K562 (cell line): ENCODE data around the gene DMD. TPM values are rescaled to one million over a fixed set of nuclear protein-coding genes. Genes with fewer than 3 reads are reported as not detected.

ENCODE experiments used
- ATAC-seq: fragments of 200-7000 bp; cut with Tn5 transposase; 3 replicates; pipeline ENCODE4 v1.9.1; 2020; ENCODE audit warnings: moderate library complexity
- BruUV-seq: library from RNA; stranded (reverse); fragments of 400-500 nt; replicated peaks from 2 replicates; lab custom pipeline; 2021; lab: Mats Ljungman, UMichigan
- CTCF ChIA-PET: fragments of 300-600 bp; formaldehyde crosslinking; extraction: SDS; loops from one replicate; lab custom pipeline; 2021; ENCODE audit warnings: low intra/inter-chr PET ratio; lab: Yijun Ruan, JAX
- POLR2A ChIA-PET: fragments of 300-600, 350-650 bp; sonication (Branson Sonifier 250); formaldehyde crosslinking; extraction: SDS; loops from one replicate; lab custom pipeline; 2021; ENCODE audit warnings: antibody characterized with exemption, inconsistent platforms; lab: Yijun Ruan, JAX
- DNase-seq, 4 experiments: peaks; one replicate each; pipeline versions ENCODE4 v3.0.0 to v3.0.0-alpha.2; 2011 to 2018; ENCODE audit warnings: low spot score in 3 of 4, mixed read lengths in 3 of 4; ENCODE audit errors: extremely low read depth in 1 of 4
- FAIRE-seq: peaks from 2 replicates; lab custom pipeline; 2011; peaks lifted over from hg19 to GRCh38; lab: Jason Lieb, UNC
- H2AFZ ChIP-seq: 2 replicates; pipeline ENCODE4 v1.6.0; 2011; ENCODE audit warnings: low read depth, low read length, control low read depth, inconsistent platforms
- H3K27ac ChIP-seq: fragments of 200-600 bp; 3 replicates; pipeline ENCODE4 v1.8.0; 2011; ENCODE audit warnings: low read depth, mild to moderate bottlenecking, control low read depth, inconsistent platforms, low read length, moderate library complexity, mixed read lengths; ENCODE audit errors: extremely low read depth
- H3K27me3 ChIP-seq, 2 experiments: fragments of 300-600 bp in 1 of 2; 2 replicates in 1 of 2; 3 replicates in 1 of 2; pipeline versions ENCODE4 v1.6.0 to v1.8.0; 2011; ENCODE audit warnings: inconsistent platforms in 2 of 2, low read length in 2 of 2, mild to moderate bottlenecking in 1 of 2, mixed read lengths in 1 of 2, moderate library complexity in 1 of 2; ENCODE audit not compliant: control insufficient read depth in 2 of 2, insufficient read depth in 2 of 2
- H3K36me3 ChIP-seq: fragments of 300-600 bp; 3 replicates; pipeline ENCODE4 v1.8.0; 2011; ENCODE audit warnings: mild to moderate bottlenecking, low read length, inconsistent platforms; ENCODE audit not compliant: control insufficient read depth, insufficient read depth
- H3K4me1 ChIP-seq, 2 experiments: fragments of 200-600 bp in 1 of 2; replicated peaks in 1 of 2; 2 replicates in 1 of 2; 3 replicates in 1 of 2; pipeline versions ENCODE4 v1.5.1 to v1.8.0; 2011; ENCODE audit warnings: inconsistent platforms in 2 of 2, low read length in 2 of 2, mild to moderate bottlenecking in 1 of 2, mixed read lengths in 1 of 2, moderate library complexity in 1 of 2; ENCODE audit not compliant: control insufficient read depth in 2 of 2, insufficient read depth in 2 of 2
- H3K4me2 ChIP-seq: 2 replicates; pipeline ENCODE4 v1.6.1; 2011; ENCODE audit warnings: low read length, control low read depth, inconsistent platforms, mixed read lengths; ENCODE audit not compliant: insufficient read depth
- H3K4me3 ChIP-seq: fragments of 200-600 bp; sonication (generic), shearing (Covaris generic); 2 replicates; pipeline ENCODE4 v1.5.1; 2016; ENCODE audit warnings: control low read depth, inconsistent platforms
- H3K79me2 ChIP-seq: fragments of 200-600 bp; 3 replicates; pipeline ENCODE4 v1.8.0; 2011; ENCODE audit warnings: low read length, inconsistent platforms; ENCODE audit not compliant: control insufficient read depth, insufficient read depth
- H3K9ac ChIP-seq, 2 experiments: 2 replicates each; pipeline versions ENCODE4 v1.6.0 to v1.6.1; 2011; ENCODE audit warnings: low read depth in 2 of 2, low read length in 2 of 2, control low read depth in 1 of 2, inconsistent platforms in 1 of 2, mild to moderate bottlenecking in 1 of 2, mixed read lengths in 1 of 2; ENCODE audit not compliant: insufficient read depth in 1 of 2
- H3K9me1 ChIP-seq: one replicate; pipeline ENCODE4 v1.6.0; 2011; ENCODE audit warnings: inconsistent platforms, mild to moderate bottlenecking, low read length, moderate library complexity; ENCODE audit not compliant: control insufficient read depth, insufficient read depth
- H3K9me3 ChIP-seq: replicated peaks from 2 replicates; pipeline ENCODE4 v1.5.1; 2011; ENCODE audit warnings: low read depth, low read length, inconsistent platforms; ENCODE audit not compliant: control insufficient read depth, insufficient read depth
- H4K20me1 ChIP-seq: replicated peaks from 2 replicates; pipeline ENCODE4 v1.6.1; 2011; ENCODE audit warnings: low read length, inconsistent platforms, mixed read lengths; ENCODE audit not compliant: control insufficient read depth, insufficient read depth
- ATF7 ChIP-seq: fragments of 450-650 bp; IDR thresholded peaks from 2 replicates; pipeline ENCODE4 v1.7.1; 2014; ENCODE audit warnings: mild to moderate bottlenecking, moderate library complexity
- HMG20A ChIP-seq: fragments of 450-650 bp; formaldehyde crosslinking; conservative IDR thresholded peaks from 2 replicates; pipeline ENCODE4 v1.4.0; 2020; ENCODE audit warnings: mild to moderate bottlenecking, mixed read lengths
- KAT8 ChIP-seq: fragments of 450-650 bp; IDR thresholded peaks from 2 replicates; pipeline ENCODE4 v1.6.1; 2016; ENCODE audit warnings: low read depth, mild to moderate bottlenecking
- L3MBTL2 ChIP-seq: fragments of 450-650 bp; IDR thresholded peaks from 2 replicates; pipeline ENCODE4 v1.6.1; 2016; ENCODE audit warnings: mild to moderate bottlenecking, moderate library complexity
- NFIC ChIP-seq: fragments of 450-650 bp; IDR thresholded peaks from 2 replicates; pipeline ENCODE4 v1.6.1; 2017; ENCODE audit warnings: mild to moderate bottlenecking, inconsistent platforms
- SRF ChIP-seq, 2 experiments: fragments of 250-450, 450-650 bp in 1 of 2; sonication (Bioruptor Pico) in 1 of 2; sonication (generic) in 1 of 2; formaldehyde crosslinking; IDR thresholded peaks; 2 replicates each; pipeline versions ENCODE4 v1.5.0 to v1.5.1; 2020 to 2022; ENCODE audit warnings: mild to moderate bottlenecking in 1 of 2, missing genetic modification reagents in 1 of 2
- WGBS: fragments of 100-300 bp; shearing (Covaris generic); methylation state at CpG from one replicate; pipeline ENCODE4 v1.1.6; 2016; ENCODE audit warnings: low coverage, mixed read lengths; ENCODE audit not compliant: insufficient coverage; ENCODE audit errors: missing lambda C conversion rate; 5-methylcytosine and 5-hydroxymethylcytosine counted together
- in situ Hi-C: fragments of 300-500 bp; cut with MboI; formaldehyde crosslinking; loops from 4 replicates; pipeline ENCODE4 v1.15.0; 2018; ENCODE audit warnings: inconsistent platforms, mixed read lengths
- intact Hi-C: fragments of 100-400 bp; cut with micrococcal nuclease; formaldehyde crosslinking; loops from 2 replicates; pipeline ENCODE4 v1.14.2; 2022
- polyA plus RNA-seq, 8 experiments: library from polyadenylated mRNA; depleted of rRNA in 4 of 8; stranded (reverse) in 5 of 8; unstranded in 3 of 8; fragments of >200 nt; fragmentation: Nextera tagmentation in 2 of 8; fragmentation: Illumina TruSeq in 1 of 8; extraction: Ambion mirVana in 2 of 8; extraction: Trizol in 1 of 8; gene quantifications; 2 replicates each; pipeline versions ENCODE4 v1.2.1 to v1.2.3, GENCODE V29; 2011 to 2014; ENCODE audit warnings: inconsistent platforms in 1 of 8, missing spikeins in 1 of 8
- total RNA-seq, 7 experiments: library from RNA; depleted of rRNA in 6 of 7; stranded (reverse); fragments of >200 nt in 6 of 7; fragmentation: Illumina TruSeq in 2 of 7; extraction: Trizol in 2 of 7; gene quantifications; 2 replicates each; pipeline versions ENCODE4 v1.2.1 to v1.2.3, GENCODE V29; 2011 to 2021; ENCODE audit warnings: low replicate concordance in 1 of 7
- TF ChIP-seq, protein P1 (sequence below): fragments of 250-450 bp; sonication (Bioruptor Pico); IDR thresholded peaks from 2 replicates; pipeline ENCODE4 v1.4.0; 2020; ENCODE audit warnings: mild to moderate bottlenecking, moderate library complexity
- TF ChIP-seq, protein P2 (sequence below): fragments of 450-650 bp; formaldehyde crosslinking; IDR thresholded peaks from 2 replicates; pipeline ENCODE4 v1.4.0; 2022; ENCODE audit warnings: mild to moderate bottlenecking, moderate library complexity
- TF ChIP-seq, protein P3 (sequence below): sonication (generic); formaldehyde crosslinking; IDR thresholded peaks from 2 replicates; pipeline ENCODE4 v1.8.1; 2022; ENCODE audit warnings: missing genetic modification reagents

DMD gene
- total and polyA plus RNA-seq, 9 of the 15 experiments (the other 6 are each of a cell fraction or from before 2014, with no cell fraction given), result 3.8 to 20.4 (median 11.4) TPM

DNA sequence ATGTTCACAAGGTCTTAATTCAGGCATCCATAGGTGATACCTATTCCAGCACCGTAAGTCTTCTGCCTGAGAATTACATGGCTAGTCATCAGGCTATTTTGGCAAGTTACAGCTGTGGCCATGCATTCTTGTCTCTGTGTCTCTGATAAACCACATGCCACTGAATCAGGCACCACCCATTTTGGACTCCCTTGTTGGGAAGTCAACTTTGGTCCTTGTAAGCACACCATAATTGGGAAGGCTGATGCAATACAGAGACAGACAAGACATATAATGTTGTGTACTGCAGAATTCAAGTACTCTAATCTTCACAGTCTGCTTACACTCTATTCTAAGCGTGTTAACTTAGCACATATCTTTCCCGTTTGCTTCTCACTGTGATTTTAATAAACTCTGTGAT, 1655.8 kb downstream of the DMD start:
- H3K27me3 ChIP-seq, result no peaks in the 10 kb centered on the region
- H3K36me3 ChIP-seq, result no peaks in the 10 kb centered on the region
- FAIRE-seq (no peak), DNase-seq (peak in 1 of 4 experiments; percentile 6), ATAC-seq (peak; percentile 81)
- 25% methylated on average over 3 of the region's 3 CpGs for WGBS
- no peak overlapping the region for H2AFZ ChIP-seq
- H4K20me1 ChIP-seq, result no peaks in the 10 kb centered on the region
- ChIA-PET CTCF (no interaction called here), POLR2A (no interaction called here)
- no peak overlapping the region for H3K9ac ChIP-seq
- no TSS peak for BruUV-seq
- intact Hi-C loops (no loop called here), in situ Hi-C loops (no loop called here)
- H3K4me3 ChIP-seq, result no peak overlapping the region
- H3K79me2 ChIP-seq, result no peaks in the 10 kb centered on the region
- no peaks in the 10 kb centered on the region for H3K9me3 ChIP-seq
- no peak overlapping the region; the same call in 2 of the 3 replicates for H3K27ac ChIP-seq
- peaks cover 0 to 3% of the 10 kb centered on the region in 2 experiments; a peak in 1 of 5 replicates for H3K4me1 ChIP-seq
- peak overlapping the region; percentile 11; the same call in 1 of the 2 replicates for H3K4me2 ChIP-seq
- H3K9me1 ChIP-seq, result no peaks in the 10 kb centered on the region
- peak; percentile 62; the same call in 1 of the 2 replicates for TF ChIP-seq ATF7
- TF ChIP-seq, protein P1, sequence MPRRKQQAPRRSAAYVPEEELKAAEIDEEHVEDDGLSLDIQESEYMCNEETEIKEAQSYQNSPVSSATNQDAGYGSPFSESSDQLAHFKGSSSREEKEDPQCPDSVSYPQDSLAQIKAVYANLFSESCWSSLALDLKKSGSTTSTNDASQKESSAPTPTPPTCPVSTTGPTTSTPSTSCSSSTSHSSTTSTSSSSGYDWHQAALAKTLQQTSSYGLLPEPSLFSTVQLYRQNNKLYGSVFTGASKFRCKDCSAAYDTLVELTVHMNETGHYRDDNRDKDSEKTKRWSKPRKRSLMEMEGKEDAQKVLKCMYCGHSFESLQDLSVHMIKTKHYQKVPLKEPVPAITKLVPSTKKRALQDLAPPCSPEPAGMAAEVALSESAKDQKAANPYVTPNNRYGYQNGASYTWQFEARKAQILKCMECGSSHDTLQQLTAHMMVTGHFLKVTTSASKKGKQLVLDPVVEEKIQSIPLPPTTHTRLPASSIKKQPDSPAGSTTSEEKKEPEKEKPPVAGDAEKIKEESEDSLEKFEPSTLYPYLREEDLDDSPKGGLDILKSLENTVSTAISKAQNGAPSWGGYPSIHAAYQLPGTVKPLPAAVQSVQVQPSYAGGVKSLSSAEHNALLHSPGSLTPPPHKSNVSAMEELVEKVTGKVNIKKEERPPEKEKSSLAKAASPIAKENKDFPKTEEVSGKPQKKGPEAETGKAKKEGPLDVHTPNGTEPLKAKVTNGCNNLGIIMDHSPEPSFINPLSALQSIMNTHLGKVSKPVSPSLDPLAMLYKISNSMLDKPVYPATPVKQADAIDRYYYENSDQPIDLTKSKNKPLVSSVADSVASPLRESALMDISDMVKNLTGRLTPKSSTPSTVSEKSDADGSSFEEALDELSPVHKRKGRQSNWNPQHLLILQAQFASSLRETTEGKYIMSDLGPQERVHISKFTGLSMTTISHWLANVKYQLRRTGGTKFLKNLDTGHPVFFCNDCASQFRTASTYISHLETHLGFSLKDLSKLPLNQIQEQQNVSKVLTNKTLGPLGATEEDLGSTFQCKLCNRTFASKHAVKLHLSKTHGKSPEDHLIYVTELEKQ (CRISPR knock-in tag), result no peak
- peak in 1 of 2 experiments; percentile 85; a peak in 2 of 4 replicates for TF ChIP-seq SRF (CRISPR knock-in tag; IDR thresholded peaks at IDR 0.05)
- peak; percentile 60; the same call in 1 of the 2 replicates for TF ChIP-seq L3MBTL2
- TF ChIP-seq, protein P2, sequence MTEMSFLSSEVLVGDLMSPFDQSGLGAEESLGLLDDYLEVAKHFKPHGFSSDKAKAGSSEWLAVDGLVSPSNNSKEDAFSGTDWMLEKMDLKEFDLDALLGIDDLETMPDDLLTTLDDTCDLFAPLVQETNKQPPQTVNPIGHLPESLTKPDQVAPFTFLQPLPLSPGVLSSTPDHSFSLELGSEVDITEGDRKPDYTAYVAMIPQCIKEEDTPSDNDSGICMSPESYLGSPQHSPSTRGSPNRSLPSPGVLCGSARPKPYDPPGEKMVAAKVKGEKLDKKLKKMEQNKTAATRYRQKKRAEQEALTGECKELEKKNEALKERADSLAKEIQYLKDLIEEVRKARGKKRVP (CRISPR knock-in tag), result peak; percentile 96
- TF ChIP-seq NFIC, result no peak
- no peak for TF ChIP-seq KAT8
- TF ChIP-seq HMG20A (CRISPR knock-in tag), result no peak
- TF ChIP-seq, protein P3, sequence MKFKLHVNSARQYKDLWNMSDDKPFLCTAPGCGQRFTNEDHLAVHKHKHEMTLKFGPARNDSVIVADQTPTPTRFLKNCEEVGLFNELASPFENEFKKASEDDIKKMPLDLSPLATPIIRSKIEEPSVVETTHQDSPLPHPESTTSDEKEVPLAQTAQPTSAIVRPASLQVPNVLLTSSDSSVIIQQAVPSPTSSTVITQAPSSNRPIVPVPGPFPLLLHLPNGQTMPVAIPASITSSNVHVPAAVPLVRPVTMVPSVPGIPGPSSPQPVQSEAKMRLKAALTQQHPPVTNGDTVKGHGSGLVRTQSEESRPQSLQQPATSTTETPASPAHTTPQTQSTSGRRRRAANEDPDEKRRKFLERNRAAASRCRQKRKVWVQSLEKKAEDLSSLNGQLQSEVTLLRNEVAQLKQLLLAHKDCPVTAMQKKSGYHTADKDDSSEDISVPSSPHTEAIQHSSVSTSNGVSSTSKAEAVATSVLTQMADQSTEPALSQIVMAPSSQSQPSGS, result no peak
